Neural progenitor cell (in vitro differentiated cells): ENCODE measurements around the gene BTBD7. TPM values are rescaled to one million over a fixed set of nuclear protein-coding genes. Genes with fewer than 3 reads are reported as not detected.
A peak's percentile ranks its signal among the peaks of the same experiment; 100 is the strongest.

ENCODE experiments used
- DNase-seq: peaks from one replicate; pipeline ENCODE4 v3.0.0-alpha.2; 2016; ENCODE audit warnings: low spot score
- H2AFZ ChIP-seq: fragments of 200-600 bp; sonication (generic); replicated peaks from 2 replicates; pipeline ENCODE4 v1.6.1; 2016; ENCODE audit warnings: antibody characterized with exemption
- H3F3A ChIP-seq: fragments of 200-600 bp; sonication (generic); 2 replicates; pipeline ENCODE4 v1.6.1; 2016; ENCODE audit warnings: antibody characterized with exemption, low read depth
- H3K27ac ChIP-seq: fragments of 200-600 bp; sonication (generic); 2 replicates; pipeline ENCODE4 v1.5.1; 2016; ENCODE audit warnings: mild to moderate bottlenecking
- H3K27me3 ChIP-seq: fragments of 200-600 bp; sonication (generic); 2 replicates; pipeline ENCODE4 v1.6.1; 2016; ENCODE audit warnings: mild to moderate bottlenecking, moderate library complexity
- H3K36me3 ChIP-seq: fragments of 200-600 bp; sonication (generic); 2 replicates; pipeline ENCODE4 v1.5.1; 2016
- H3K4me1 ChIP-seq: fragments of 200-600 bp; sonication (generic); 2 replicates; pipeline ENCODE4 v1.6.1; 2016; ENCODE audit warnings: mixed run types
- H3K4me2 ChIP-seq: fragments of 200-600 bp; sonication (generic); 2 replicates; pipeline ENCODE4 v1.6.1; 2016
- H3K4me3 ChIP-seq: fragments of 200-600 bp; sonication (generic); 2 replicates; pipeline ENCODE4 v1.5.1; 2016
- H3K79me2 ChIP-seq: fragments of 200-600 bp; sonication (generic); 2 replicates; pipeline ENCODE4 v1.6.1; 2016; ENCODE audit warnings: low read depth
- H3K9ac ChIP-seq: fragments of 200-600 bp; sonication (generic); 2 replicates; pipeline ENCODE4 v1.6.1; 2016
- H3K9me3 ChIP-seq: fragments of 200-600 bp; sonication (generic); 2 replicates; pipeline ENCODE4 v1.5.1; 2016; ENCODE audit warnings: low read depth
- H4K20me1 ChIP-seq: fragments of 200-600 bp; sonication (generic); 2 replicates; pipeline ENCODE4 v1.6.1; 2016; ENCODE audit warnings: low read depth
- H3K27ac Mint-ChIP-seq: 3 replicates; pipeline ENCODE4 v1.8.0; 2021; ENCODE audit warnings: mixed read lengths
- H3K27me3 Mint-ChIP-seq: 2 replicates; pipeline ENCODE4 v1.8.0; 2022; ENCODE audit warnings: low read depth, mild to moderate bottlenecking, inconsistent platforms, moderate library complexity, mixed read lengths; ENCODE audit not compliant: insufficient read depth
- H3K36me3 Mint-ChIP-seq: 3 replicates; pipeline ENCODE4 v1.8.0; 2021; ENCODE audit warnings: mixed read lengths
- H3K4me1 Mint-ChIP-seq: 3 replicates; pipeline ENCODE4 v1.8.0; 2021; ENCODE audit warnings: mixed read lengths
- H3K4me3 Mint-ChIP-seq: 3 replicates; pipeline ENCODE4 v1.8.0; 2021; ENCODE audit warnings: mild to moderate bottlenecking, moderate library complexity, mixed read lengths
- H3K9me3 Mint-ChIP-seq: 3 replicates; pipeline ENCODE4 v1.8.0; 2020; ENCODE audit warnings: mixed read lengths
- CTCF ChIP-seq: fragments of 200-600 bp; sonication (generic); IDR thresholded peaks from 2 replicates; pipeline ENCODE4 v1.5.1; 2017; ENCODE audit warnings: antibody characterized with exemption, mild to moderate bottlenecking
- EZH2 ChIP-seq: fragments of 200-600 bp; sonication (generic); IDR thresholded peaks from 2 replicates; pipeline ENCODE4 v1.6.1; 2017; ENCODE audit warnings: antibody characterized with exemption, mild to moderate bottlenecking, moderate library complexity
- EZH2phosphoT487 ChIP-seq: fragments of 200-600 bp; sonication (generic); IDR thresholded peaks from 2 replicates; pipeline ENCODE4 v1.6.1; 2017; ENCODE audit warnings: antibody characterized with exemption
- total RNA-seq: library from RNA; depleted of rRNA; stranded (reverse); fragments of >200 nt; gene quantifications from 2 replicates; pipeline ENCODE4 v1.2.3, GENCODE V29; 2015; ENCODE audit warnings: low replicate concordance

Gene BTBD7
- total RNA-seq, 1 donor from 2014 or later = 44.7 TPM

DNA sequence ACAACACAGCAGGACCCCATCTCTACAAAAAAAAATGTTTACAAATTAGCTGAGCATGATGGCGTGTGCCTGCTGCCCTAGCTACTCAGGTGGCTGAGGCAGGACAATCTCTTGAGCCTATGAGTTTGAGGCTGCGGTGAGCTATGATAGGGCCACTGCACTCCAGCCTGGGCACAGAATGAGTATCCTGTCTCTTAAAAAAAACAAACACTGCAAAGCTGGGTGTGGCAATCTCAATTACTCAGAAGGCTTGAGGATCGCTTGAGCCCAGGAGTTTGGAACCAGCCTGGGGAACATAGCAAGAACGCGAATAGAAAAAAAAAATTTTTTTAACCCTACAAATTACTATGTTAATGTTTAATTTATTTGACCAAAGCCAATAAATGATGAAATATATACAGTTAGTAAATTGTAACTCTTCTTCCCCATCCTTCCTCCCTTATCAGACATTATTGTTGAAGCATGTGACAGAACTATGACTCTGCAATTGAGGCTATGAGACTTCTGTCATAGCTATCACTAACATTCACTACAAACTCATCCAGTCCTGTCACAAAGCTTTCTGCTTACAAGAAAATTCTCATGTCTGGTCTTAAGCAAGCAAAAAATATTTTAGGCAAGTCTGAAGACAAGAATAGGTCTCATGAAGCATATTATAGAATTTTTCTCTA lies 9.8 kb downstream of the BTBD7 start:
- TF ChIP-seq EZH2phosphoT487 (no peak), CTCF (no peak), EZH2 (no peak)
- H3K36me3 Mint-ChIP-seq = peaks cover 9% of the 10 kb centered on the region
- Histone ChIP-seq H3K9me3 (no peaks in the 10 kb centered on the region), H3K4me3 (no peak overlapping the region), H3K36me3 (no peaks in the 10 kb centered on the region), H3K27me3 (no peaks in the 10 kb centered on the region), H3K9ac (no peak overlapping the region), H2AFZ (no peak overlapping the region), H3K4me2 (no peak overlapping the region), H3K79me2 (peaks cover 100% of the 10 kb centered on the region), H3K4me1 (no peaks in the 10 kb centered on the region), H4K20me1 (peaks cover 80% of the 10 kb centered on the region), H3K27ac (no peak overlapping the region), H3F3A (no peaks in the 10 kb centered on the region)
- H3K27ac Mint-ChIP-seq = peak overlapping the region; percentile 47
- H3K27me3 Mint-ChIP-seq = no peaks in the 10 kb centered on the region
- H3K9me3 Mint-ChIP-seq = no peaks in the 10 kb centered on the region
- DNase-seq = no peak
- peaks cover 20% of the 10 kb centered on the region for H3K4me1 Mint-ChIP-seq
- H3K4me3 Mint-ChIP-seq = no peak overlapping the region

- Mint-ChIP-seq H3K4me3 (no peak overlapping the region), H3K27ac (no peak overlapping the region), H3K36me3 (peaks cover 13% of the 10 kb centered on the region), H3K9me3 (peaks cover 5% of the 10 kb centered on the region), H3K27me3 (no peaks in the 10 kb centered on the region), H3K4me1 (peaks cover 23% of the 10 kb centered on the region)
- no peak for DNase-seq
- Histone ChIP-seq H3K9me3 (no peaks in the 10 kb centered on the region), H3K4me2 (no peak overlapping the region), H3K36me3 (no peaks in the 10 kb centered on the region), H3F3A (no peaks in the 10 kb centered on the region), H3K4me3 (no peak overlapping the region), H3K4me1 (no peaks in the 10 kb centered on the region), H4K20me1 (peaks cover 74% of the 10 kb centered on the region), H3K79me2 (peaks cover 100% of the 10 kb centered on the region), H3K27ac (no peak overlapping the region), H3K9ac (no peak overlapping the region), H2AFZ (no peak overlapping the region), H3K27me3 (no peaks in the 10 kb centered on the region)
- TF ChIP-seq CTCF (no peak), EZH2phosphoT487 (no peak), EZH2 (no peak)
Measured at GRCh38 chr14:93320489-93320888, 12.3 kb downstream of the BTBD7 start.

- Mint-ChIP-seq H3K27me3 (no peaks in the 10 kb centered on the region), H3K27ac (no peak overlapping the region), H3K4me3 (no peak overlapping the region), H3K4me1 (peaks cover 23% of the 10 kb centered on the region), H3K36me3 (peaks cover 13% of the 10 kb centered on the region), H3K9me3 (peaks cover 5% of the 10 kb centered on the region)
- no peaks in the 10 kb centered on the region for H3K27me3 ChIP-seq
- H2AFZ ChIP-seq = no peak overlapping the region
- H3K4me3 ChIP-seq = no peak overlapping the region
- peaks cover 100% of the 10 kb centered on the region for H3K79me2 ChIP-seq
- H3K9me3 ChIP-seq = no peaks in the 10 kb centered on the region
- H3K4me2 ChIP-seq = no peak overlapping the region
- no peak for DNase-seq
- TF ChIP-seq CTCF (no peak), EZH2phosphoT487 (no peak), EZH2 (no peak)
- H3F3A ChIP-seq = no peaks in the 10 kb centered on the region
- H3K36me3 ChIP-seq = no peaks in the 10 kb centered on the region
- H3K4me1 ChIP-seq = no peaks in the 10 kb centered on the region
- no peak overlapping the region for H3K27ac ChIP-seq
- peaks cover 69% of the 10 kb centered on the region for H4K20me1 ChIP-seq
- no peak overlapping the region for H3K9ac ChIP-seq
Measured at GRCh38 chr14:93319958-93320357, 12.9 kb downstream of the BTBD7 start.
